ENCODE results near the gene KCNF1.
"Not testable (repeated sequence)": the region's sequence is repeated elsewhere in the genome, so short reads cannot be mapped to it uniquely, and the experiment has no call there.

Gene KCNF1

GRCh38 chr2:10947005-10947440, 35.3 kb downstream of the KCNF1 start:
- DNase-seq: peak; percentile 6

GRCh38 chr2:10947446-10948187, 35.9 kb downstream of the KCNF1 start:
- no peak for DNase-seq

GRCh38 chr2:10948188-10948564, 36.4 kb downstream of the KCNF1 start:
- no peak for DNase-seq

DNA sequence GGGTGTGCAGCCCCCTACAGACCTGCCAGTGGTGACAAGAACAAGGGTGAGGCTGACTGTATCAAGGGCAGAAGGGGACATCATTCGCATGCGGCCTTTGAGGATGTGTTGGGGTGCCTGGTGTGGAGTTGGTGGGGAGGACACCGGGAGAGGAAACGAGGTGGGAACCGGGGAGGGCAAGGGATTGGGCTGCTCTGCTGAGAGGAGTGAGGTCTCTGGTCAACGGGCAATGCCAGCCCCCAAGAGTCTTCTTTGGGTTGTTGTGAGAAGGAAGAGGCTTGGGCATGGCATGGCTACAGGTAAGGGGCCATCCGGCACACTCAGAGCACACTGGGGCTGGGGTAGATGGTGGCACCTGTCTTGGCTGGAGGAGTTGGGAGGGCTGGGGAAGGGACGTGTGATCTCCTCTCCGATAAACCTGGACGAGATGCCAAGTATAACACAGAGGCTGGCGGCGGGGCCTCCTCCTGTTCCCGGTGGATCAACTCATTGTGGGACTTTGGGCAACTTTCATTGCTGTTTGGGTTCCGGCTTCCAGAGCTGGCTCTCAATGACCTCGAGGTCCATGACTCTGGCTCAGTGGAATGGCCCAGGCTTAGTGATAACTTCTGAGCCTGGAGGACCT, 37.0 kb downstream of the KCNF1 start:
- no peak for DNase-seq

GRCh38 chr2:10949835-10950234, 38.1 kb downstream of the KCNF1 start:
- DNase-seq: no peak

DNA sequence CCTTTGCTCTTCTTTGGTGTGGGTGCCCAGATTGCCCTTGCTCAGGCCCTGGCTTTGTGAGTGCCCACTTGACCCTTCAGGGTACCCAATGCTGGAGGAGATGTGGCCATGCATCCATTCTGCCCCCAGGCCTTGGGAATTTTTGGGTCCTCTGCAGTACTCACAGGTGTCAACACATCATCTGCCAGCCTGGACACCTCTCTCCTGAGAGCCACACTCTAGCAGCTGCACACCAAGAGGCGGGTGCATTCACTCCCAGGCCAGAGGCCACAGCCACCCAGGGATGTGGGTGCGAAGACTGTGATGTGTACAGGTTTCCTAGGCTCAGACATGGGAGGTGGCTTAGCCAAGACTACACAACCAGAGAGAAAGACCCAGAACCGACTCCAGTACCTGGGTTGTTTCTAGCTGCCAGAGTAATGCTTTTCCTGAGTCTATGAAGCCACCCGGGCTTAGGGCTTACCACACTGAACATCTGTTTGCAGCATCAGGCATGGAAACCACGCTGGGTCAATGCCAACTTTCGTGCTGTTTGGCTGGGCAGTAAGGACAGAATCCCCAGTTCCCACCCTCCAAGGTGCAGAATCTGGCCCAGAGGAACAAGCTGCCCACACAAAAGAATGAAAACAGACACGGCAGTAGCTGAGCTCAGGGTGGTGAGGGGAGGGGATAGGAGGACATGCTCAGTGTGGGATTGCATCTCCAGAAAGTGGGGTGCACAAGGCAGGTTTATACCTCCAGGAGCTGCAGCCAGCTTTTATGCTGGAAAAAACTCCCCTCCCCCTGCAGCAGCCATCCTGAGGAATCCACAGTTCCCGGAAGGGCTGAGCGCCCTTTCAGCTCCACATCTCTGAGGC, 40.1 kb downstream of the KCNF1 start:
- no peak for DNase-seq

DNA sequence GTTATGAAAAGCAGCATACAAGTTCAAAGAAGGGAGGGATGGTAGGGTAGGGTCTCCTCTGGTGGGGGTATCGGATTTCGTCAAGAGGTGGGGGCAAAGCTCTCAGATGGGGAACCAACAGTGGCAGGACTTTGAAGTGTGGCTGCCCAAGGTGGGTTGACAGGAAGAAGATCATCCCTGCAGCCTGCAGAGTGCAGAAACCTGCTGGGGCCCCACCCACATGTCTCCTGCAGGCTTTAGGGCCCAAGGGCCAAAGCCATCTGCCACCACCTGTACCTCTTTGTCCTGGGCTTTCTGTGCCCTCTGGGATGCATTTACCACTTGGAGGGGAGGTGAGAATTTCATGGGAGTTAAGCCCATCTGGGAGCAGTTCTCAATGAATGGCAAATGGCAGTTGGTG, 42.7 kb downstream of the KCNF1 start:
- DNase-seq: no peak

- DNase-seq: no peak
These were observed 43.4 kb downstream of the KCNF1 start for GRCh38 chr2:10954856-10955818.

GRCh38 chr2:10956006-10956790, 44.5 kb downstream of the KCNF1 start:
- no peak for DNase-seq

- DNase-seq: no peak
These were observed 45.7 kb downstream of the KCNF1 start for GRCh38 chr2:10957391-10957790.

- not testable (repeated sequence) for DNase-seq
These were observed 46.7 kb downstream of the KCNF1 start for GRCh38 chr2:10958452-10958851.

GRCh38 chr2:10960606-10961489, 49.1 kb downstream of the KCNF1 start:
- DNase-seq: no peak

- no peak for DNase-seq
These were observed 49.7 kb downstream of the KCNF1 start for GRCh38 chr2:10961490-10961875.

GRCh38 chr2:10962004-10962403, 50.3 kb downstream of the KCNF1 start:
- DNase-seq: no peak

GRCh38 chr2:10963155-10963554, 51.4 kb downstream of the KCNF1 start:
- no peak for DNase-seq
